HG03139 (cell line): ENCODE measurements around the gene SUGCT.

ENCODE experiments used
- ATAC-seq: cut with Tn5 transposase; IDR thresholded peaks from one replicate; pipeline ENCODE4 v1.9.1; 2021; ENCODE audit not compliant: unreplicated experiment

Gene SUGCT

DNA sequence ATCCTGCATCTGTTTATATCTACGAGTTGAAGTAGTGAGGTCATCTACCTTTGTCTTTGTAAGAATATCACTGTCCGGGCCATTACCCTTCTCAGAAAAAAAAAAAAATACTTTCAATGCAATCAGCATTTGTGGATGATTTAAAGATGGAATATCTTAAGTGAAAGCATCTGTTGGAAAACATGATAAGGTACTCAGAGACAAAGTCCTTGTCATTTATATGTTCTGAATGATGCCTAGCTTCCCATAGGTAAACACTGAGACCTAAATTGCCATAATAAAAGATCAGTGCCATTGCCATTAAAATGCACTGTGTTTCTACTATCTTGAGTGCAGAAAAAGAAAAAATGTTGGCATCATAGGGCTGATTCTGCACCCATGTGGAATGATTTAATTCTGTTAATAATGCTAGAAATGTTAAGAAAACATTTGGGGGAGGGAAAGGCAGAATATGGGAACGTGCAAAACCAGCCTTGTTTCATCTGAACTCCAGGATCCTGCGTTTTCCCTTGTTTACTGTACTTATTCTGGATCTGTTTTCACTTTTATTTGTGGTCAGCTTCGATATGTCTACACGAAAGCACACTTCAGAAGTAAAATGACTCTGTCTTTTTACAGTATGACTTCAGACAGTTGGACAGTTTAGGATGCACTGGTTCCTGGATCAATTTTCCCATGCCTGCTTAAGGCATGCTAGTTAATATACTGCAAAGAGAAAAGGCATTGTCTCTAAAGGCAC is 669.8 kb downstream of the SUGCT start:
- ATAC-seq: no peak

DNA sequence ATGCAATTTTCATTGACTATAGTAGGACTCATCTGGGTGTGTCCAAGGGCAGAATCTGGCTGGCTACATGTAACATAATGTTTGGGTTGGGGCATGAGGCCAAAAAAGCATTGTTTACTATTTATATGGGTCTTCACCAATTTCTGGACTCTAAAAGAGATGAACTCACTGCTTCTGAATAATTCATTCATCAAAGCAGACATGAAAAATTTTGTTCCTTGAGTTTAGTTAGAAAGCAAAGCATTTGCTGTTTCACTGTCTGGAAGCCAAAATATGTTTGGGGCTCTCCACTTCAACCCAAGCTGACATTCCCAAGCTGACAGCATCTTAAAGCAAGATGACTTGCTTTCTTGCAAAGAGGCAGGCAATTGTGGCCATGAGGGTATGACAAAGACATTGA is 670.6 kb downstream of the SUGCT start:
- ATAC-seq: no peak

DNA sequence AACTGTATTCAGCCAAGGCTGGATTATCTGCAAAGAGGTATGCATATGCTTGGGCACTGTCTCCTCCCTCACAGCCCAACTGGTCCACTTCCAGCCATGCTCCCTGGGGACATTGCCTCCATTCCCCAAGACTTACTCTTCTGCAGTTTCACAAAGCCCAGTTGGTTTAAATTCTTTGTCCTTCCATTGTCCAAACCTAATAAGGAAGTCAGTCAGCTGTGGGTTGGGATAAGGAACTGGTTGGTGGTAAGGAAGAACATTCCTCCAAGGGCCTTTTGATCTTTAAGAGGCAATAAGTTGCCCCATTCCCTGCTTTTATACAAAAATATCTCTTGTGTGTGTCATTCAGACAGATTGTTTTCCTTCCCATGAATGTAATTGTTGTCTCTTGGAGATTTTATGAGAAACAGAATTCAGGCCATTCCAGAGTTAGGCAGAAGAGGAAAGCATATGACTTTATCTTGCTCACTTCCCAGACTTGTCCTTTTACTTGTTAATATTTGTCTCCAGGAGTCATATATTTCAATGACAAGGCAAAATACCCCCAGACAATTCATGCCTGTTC is 673.7 kb downstream of the SUGCT start:
- ATAC-seq: no peak

DNA sequence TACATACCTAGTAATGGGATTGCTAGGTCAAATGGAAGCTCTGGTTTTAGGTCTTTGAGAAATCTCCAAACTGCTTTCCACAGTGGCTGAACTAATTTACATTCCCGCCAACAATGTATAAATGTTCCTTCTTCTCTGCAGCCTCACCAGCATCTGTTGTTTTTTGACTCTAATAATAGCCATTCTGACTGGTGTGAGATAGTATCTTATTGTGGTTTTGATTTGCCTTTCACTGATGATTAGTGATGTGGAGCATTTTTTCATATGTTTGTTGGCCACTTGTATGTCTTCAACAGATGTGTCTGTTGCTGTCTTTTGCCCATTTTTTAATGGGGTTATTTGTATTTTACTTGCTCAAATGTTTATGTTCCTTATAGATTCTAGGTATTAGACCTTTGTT is 675.5 kb downstream of the SUGCT start:
- ATAC-seq: no peak

DNA sequence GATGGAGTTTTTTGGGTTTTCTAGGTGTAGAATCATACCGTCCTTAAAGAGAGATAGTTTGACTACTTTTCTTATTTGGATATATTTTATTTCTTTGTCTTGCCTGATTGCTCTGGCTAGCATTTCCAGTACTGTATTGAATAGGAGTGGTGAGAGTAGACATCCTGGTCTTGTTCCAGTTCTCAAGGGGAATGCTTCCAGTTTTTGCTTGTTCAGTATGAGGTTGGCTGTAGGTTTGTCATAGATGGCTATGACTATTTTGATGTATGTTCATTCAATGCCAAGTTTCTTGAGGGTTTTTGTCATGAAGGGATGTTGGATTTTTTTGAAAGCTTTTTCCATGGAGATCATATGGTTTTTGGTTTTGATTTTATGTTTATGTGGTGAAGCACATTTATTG is 676.9 kb downstream of the SUGCT start:
- no peak for ATAC-seq

GRCh38 chr7:40815022-40815421 is 680.2 kb downstream of the SUGCT start:
- no peak for ATAC-seq

DNA sequence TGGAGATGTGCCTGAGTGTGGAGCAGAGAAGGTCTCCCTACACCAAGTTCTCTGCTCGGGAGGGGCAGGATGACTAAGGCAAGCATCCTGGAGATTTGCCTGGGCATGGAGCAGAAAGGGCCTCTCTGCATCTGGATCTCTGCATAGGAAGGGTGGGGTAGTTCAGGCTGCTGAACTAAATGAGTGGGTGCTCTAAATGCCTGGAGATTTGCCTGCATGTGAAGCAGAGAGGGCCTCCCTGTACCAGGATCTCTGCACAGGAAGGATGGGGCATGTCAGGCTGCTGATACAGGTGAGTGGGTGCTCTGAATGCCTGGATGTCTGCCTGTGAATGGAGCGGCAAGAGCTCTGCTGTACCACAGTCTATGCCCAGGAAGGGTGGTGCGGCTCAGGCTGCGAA is 680.7 kb downstream of the SUGCT start:
- ATAC-seq: no peak

DNA sequence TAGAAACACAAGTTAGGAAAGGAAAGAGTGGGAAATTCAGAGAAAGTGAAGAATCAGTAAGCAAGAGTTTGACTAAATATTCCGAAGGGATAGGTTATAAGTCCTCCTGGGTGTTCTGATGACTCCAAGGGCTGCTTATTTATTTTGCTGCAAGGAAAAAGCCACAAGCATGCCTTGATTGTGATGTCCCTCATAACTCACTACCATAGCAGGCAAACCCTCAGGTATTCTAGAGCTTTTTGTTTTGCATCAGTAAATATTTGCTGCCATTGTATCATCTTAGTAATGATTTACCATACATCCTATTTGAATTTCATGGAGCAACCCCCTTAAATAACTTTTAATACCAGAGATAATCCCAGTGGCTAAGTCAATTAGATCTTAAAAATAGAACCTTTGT is 688.1 kb downstream of the SUGCT start:
- ATAC-seq: no peak

DNA sequence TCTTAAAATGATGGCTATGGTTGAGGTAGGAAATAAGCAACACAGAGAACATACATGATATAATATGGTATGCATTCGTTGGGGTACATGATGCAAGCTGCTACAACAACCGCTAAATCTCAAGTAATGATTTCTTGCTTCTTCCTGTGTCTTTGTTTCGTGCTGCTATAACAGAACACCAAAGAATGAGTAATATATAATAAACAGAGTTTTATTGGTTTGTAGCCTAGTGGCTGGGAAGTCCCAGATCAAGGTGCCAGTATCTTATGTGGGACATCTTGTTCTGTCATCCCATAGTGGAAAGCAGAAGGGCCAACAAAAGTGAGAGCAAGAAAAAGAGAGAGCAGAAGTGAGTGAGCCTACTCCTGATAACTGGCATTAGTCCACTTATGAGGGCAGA is 689.7 kb downstream of the SUGCT start:
- no peak for ATAC-seq

- no peak for ATAC-seq
Measured at GRCh38 chr7:40826411-40827221, 691.8 kb downstream of the SUGCT start.

DNA sequence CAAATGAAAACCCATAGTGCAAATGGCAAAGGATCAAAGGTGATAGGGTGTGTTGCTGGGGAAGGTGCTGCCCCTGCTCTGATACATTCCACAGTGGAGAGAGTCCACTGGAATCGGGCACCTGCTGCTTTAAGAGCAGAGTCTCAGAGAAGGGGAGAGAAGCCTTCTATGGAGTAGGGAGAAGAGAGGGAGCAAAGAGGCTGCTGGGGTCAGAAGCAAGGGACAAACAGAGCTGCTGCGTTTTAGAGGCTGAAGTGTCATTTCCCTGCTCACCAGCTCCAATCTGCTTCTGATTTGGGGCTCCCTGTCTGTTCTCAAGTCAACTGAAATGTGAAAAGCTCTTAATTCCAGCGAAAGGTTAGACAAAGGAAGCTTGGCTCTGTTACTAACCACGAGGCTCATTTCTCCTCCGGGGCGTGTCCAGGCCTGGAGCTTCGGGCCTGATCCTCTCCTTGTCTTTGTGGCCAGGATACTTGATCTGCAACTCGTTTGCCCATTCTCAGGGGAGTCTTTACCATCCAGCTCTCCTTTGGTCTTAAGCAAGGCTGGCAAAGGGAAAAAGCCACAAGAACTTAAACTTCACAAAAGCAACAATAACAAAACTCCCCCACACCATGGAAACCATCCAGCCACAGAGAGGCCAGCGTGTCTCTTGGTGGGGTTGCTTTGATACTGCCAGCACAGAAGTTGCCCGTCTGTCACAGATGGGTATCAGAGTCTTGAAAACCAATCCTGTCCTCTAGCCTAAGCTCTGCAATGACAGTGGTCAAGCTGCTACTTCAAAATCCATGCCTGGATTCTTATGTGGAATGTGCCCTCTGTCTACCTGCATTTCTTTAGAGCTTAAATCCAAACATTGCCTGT is 692.6 kb downstream of the SUGCT start:
- no peak for ATAC-seq

GRCh38 chr7:40828686-40829600 is 694.1 kb downstream of the SUGCT start:
- no peak for ATAC-seq

DNA sequence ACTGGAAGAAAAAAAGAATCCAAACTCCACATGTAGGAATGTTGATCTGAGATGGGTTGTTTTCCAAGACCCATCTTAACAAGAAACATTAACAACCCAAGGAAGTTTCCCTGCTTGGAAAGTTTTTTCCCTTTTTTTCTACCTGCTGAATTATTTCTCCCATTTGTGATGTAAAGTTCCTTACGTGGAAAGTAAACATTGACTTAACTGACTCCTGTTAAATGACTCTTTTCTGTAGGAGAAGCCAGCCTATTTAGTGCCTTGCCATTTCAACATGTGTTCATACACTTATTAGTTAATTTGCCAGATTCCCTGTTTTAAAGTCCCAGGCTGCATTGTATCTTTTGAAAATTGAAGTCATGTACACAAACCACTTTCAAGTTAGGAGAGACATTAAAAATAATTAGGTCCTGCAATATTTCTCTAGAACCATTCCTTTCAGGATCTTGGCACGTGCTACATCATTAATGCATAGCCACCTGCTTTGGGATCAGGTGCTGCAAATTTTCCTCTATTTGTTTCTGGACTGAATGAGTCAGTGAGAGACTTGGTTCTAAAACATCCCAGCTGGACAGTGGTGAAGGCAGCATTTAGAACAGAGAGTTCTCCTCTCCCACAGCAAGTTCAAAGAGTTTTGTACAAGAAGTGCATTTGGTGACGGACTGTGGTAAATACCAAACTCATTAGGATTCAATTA is 698.5 kb downstream of the SUGCT start:
- ATAC-seq: no peak

DNA sequence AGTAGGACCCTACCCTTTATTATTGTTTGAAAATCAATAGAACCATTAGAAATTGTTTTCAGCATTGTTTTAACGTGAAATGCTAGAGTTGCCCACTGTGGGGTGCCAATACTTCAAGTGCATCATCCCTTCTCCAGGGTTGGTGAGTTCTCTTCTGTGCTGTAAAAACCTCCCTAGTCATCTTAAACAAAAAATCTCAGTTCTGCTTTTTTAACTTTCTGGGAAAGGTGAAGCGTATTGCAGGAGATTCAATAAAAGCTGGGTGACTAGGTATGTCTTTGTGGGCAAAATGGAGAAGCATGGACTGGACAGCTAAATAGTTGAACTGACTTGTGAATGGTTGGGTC is 699.1 kb downstream of the SUGCT start:
- no peak for ATAC-seq

GRCh38 chr7:40836218-40836617 is 701.4 kb downstream of the SUGCT start:
- ATAC-seq: no peak

DNA sequence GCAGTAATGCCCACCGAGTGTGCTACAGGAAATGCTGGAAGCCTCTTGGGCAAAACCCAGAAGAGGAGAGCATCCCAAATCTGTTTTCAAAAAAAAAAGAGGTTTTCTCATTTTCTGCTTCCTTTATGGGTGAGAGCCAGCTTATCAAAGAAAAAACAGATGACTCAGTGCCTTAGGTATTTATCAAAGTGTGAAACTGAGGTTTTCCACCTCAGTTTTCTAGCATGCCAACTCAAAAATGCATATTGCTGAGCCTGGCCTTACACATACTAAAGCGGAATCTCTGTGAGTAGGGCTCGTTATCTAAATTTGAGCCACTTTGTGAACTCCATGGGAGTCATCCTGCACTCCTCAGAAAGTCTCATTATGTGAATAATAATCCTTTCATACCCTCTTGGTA is 705.1 kb downstream of the SUGCT start:
- no peak for ATAC-seq

DNA sequence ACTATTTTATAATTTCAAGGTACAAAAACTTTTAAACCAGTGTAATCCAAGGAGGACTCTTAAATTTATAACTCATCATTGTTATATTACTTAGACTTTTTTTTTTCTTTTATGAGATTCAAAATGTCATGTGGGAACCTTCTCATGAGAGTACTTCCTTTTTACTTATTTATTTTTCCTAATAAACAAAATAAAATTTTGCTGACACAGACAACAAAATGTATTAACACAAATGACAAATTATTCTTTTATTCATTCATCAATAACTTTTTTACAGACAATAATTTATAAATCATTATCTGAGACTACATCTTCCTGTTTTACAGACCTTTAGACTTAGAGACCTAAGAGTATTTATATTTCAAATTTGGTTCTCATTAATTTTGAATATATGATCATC is 706.2 kb downstream of the SUGCT start:
- no peak for ATAC-seq

DNA sequence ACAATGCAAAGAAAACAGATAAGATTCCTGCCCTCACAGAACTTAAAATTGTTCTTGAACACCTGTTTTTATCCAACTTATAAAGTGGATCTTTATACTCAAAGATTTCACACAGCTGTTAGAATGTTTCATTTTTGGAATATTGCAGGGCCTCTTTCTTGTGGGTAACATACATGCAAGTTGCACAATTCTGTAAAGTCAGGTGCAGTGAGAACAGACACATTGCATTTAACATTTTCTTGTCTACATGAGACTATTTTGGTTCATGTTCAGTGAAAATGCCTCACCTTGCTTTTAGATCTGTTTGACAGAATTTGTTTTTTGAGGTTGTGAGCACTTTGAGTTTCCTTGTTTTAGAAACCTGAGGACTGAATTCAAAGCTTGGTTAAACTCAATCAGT is 707.8 kb downstream of the SUGCT start:
- no peak for ATAC-seq

DNA sequence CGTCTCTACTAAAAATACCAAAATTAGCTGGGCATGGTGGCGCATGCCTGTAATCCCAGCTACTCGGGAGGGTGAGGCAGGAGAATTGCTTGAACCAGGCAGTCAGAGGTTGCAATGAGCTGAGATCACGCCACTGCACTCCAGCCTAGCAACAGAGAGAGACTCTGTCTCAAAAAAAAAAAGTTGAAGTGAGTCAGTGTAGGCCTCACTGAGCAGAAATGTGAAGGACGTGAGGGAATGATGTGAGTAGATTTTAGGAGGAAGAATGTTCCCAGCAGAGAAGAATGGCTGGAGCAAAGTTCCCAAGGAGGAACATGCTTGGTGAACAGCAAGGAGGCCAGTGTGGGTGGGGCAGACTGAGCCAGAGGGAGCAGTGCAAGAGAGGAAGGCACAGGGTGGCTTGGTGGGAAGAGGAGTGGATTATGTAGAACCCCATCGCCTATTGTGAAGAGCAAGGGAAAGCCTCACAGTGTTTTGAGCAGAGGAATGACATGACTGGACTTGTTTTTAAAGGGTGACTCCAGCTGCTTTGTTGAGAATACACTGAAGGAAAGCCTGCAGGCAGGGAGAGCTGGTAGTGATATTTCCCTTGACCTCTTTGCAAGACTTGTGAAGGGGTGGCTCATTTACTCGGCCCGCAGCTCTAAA is 708.7 kb downstream of the SUGCT start:
- no peak for ATAC-seq
